Stimulated activated CD8-positive, alpha-beta memory T cell treated with anti-CD3 and anti-CD28 coated beads, Interleukin-12 subunit alpha, Interleukin-12 subunit beta, amount 100 ng/mL, for 24 hours (primary cell): ENCODE results near the gene INPP5A.
A peak's percentile ranks its signal among the peaks of the same experiment; 100 is the strongest.

Experiments used
- DNase-seq: peaks from one replicate; pipeline ENCODE4 v3.0.0-alpha.2; 2020; ENCODE audit errors: extremely low read depth

INPP5A gene

GRCh38 chr10:132611986-132612385 lies 74.4 kb downstream of the INPP5A start:
- no peak for DNase-seq

- DNase-seq: no peak
Measured at GRCh38 chr10:132612571-132613504, 75.3 kb downstream of the INPP5A start.

GRCh38 chr10:132613566-132614348 lies 76.2 kb downstream of the INPP5A start:
- no peak for DNase-seq

- DNase-seq: no peak
Measured at GRCh38 chr10:132614431-132615340, 77.1 kb downstream of the INPP5A start.

GRCh38 chr10:132615341-132616169 lies 78.0 kb downstream of the INPP5A start:
- DNase-seq: no peak

- peak; percentile 22 for DNase-seq
Measured at GRCh38 chr10:132616170-132616995, 78.8 kb downstream of the INPP5A start.

GRCh38 chr10:132616996-132617736 lies 79.6 kb downstream of the INPP5A start:
- no peak for DNase-seq

GRCh38 chr10:132617737-132618052 lies 80.1 kb downstream of the INPP5A start:
- DNase-seq: no peak

GRCh38 chr10:132618158-132618919 lies 80.8 kb downstream of the INPP5A start:
- no peak for DNase-seq

- DNase-seq: no peak
Measured at GRCh38 chr10:132619927-132620326, 82.3 kb downstream of the INPP5A start.

GRCh38 chr10:132624061-132624846 lies 86.7 kb downstream of the INPP5A start:
- DNase-seq: no peak

GRCh38 chr10:132624847-132625471 lies 87.4 kb downstream of the INPP5A start:
- no peak for DNase-seq

- no peak for DNase-seq
Measured at GRCh38 chr10:132626019-132626760, 88.6 kb downstream of the INPP5A start.

- no peak for DNase-seq
Measured at GRCh38 chr10:132626761-132627665, 89.4 kb downstream of the INPP5A start.
